ENCODE data around the gene ADGRB2. TPM values are rescaled to one million over a fixed set of nuclear protein-coding genes. Genes with fewer than 3 reads are reported as not detected.

The ADGRB2 gene
- total and polyA plus RNA-seq, 3 donors from 2014 or later = 11.8 to 18.0 (median 15.7) TPM

DNA sequence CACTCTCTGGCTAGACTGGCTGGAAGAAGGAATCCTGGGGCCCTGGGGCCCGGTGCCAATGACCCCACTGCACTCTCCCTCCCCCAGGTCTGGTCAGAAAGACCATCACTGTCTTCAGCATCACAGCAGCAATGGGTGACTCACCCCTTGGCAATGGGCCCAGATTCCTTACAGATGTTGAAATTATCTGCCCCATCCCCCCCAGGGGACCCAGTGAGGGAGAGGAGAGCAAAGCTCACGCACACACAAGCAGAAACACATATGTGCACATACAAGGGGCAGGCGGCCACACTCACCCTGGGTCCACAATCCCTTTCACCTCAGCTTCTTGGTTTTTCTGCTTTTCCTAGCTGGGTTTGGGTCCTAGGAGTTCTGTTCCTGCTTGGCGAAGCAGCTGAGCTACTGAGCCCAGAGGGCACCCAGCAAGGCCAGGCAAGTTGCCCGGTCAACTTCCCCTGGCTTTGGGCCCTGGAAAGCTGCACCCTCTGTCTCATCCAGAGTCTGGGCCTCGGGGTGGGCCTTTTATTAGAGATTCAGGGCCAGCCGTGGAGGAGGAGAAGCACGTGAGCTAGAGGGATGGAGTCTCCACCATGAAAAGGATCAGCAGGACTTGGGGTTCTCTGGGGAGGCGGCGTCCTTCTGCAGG, 62.9 kb downstream of the ADGRB2 start:
- Histone ChIP-seq H3K4me1 (peaks cover 30% of the 10 kb centered on the region), H3K27ac (peak overlapping the region in 1 of 2 donors; percentile 52), H3K9me3 (no peaks in the 10 kb centered on the region), H3K4me3 (no peak overlapping the region), H3K36me3 (ENCODE audit: low read depth, missing control alignments) (no peaks in the 10 kb centered on the region), H3K27me3 (no peaks in the 10 kb centered on the region)
- DNase-seq = peak; percentile 85
- TF ChIP-seq, protein P1, sequence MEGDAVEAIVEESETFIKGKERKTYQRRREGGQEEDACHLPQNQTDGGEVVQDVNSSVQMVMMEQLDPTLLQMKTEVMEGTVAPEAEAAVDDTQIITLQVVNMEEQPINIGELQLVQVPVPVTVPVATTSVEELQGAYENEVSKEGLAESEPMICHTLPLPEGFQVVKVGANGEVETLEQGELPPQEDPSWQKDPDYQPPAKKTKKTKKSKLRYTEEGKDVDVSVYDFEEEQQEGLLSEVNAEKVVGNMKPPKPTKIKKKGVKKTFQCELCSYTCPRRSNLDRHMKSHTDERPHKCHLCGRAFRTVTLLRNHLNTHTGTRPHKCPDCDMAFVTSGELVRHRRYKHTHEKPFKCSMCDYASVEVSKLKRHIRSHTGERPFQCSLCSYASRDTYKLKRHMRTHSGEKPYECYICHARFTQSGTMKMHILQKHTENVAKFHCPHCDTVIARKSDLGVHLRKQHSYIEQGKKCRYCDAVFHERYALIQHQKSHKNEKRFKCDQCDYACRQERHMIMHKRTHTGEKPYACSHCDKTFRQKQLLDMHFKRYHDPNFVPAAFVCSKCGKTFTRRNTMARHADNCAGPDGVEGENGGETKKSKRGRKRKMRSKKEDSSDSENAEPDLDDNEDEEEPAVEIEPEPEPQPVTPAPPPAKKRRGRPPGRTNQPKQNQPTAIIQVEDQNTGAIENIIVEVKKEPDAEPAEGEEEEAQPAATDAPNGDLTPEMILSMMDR (IDR thresholded peaks at IDR 0.05) = no peak
- no peak for TF ChIP-seq POLR2A (IDR thresholded peaks at IDR 0.05)
- 41 to 44% methylated on average over 3 to 10 of the region's 10 CpGs for WGBS, 2 donors
- intact Hi-C loops (cut with DNase I; ENCODE audit: low total_unique reads) = no loop called here

DNA sequence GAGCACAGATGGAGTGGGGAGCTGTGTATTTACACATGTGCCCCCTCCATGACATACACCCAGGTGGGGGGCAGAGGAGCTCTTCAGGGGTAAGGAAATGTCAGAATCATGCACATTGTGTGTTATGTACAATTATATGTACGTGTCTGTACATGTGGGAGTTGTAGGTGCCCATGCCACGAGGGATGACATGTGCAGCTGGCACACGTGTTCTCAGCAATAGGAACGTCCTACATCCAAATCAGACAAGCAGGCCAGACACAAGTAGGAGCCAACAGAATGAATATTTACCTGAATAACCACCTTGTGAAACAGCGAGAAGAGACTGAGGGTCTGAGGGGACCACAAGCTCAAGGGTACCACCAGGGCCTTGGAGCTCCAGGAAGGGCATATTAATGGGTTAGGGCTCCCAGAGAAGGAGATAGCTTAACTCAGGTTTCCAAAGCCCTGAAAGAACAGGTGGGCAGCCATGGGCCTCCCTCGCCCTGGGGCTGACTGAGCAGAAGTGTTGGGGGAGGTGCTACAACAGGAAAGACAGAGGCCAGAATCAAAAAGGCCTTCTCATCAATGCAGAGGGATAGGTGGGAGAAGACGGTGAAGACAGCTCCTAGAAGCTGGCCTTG, 63.6 kb downstream of the ADGRB2 start:
- Histone ChIP-seq H3K9me3 (no peaks in the 10 kb centered on the region), H3K4me3 (no peak overlapping the region), H3K27ac (no peak overlapping the region), H3K27me3 (no peaks in the 10 kb centered on the region), H3K4me1 (peaks cover 29% of the 10 kb centered on the region), H3K36me3 (ENCODE audit: low read depth, missing control alignments) (no peaks in the 10 kb centered on the region)
- WGBS, 2 donors = 50 to 64% methylated on average over 7 of the region's 7 CpGs
- intact Hi-C loops (cut with DNase I; ENCODE audit: low total_unique reads) = no loop called here
- no peak for TF ChIP-seq POLR2A (IDR thresholded peaks at IDR 0.05)
- TF ChIP-seq, protein P1 (IDR thresholded peaks at IDR 0.05) = no peak
- no peak for DNase-seq

- Histone ChIP-seq H3K36me3 (ENCODE audit: low read depth, missing control alignments) (no peaks in the 10 kb centered on the region), H3K27me3 (no peaks in the 10 kb centered on the region), H3K27ac (no peak overlapping the region), H3K4me1 (peaks cover 18% of the 10 kb centered on the region), H3K9me3 (no peaks in the 10 kb centered on the region), H3K4me3 (no peak overlapping the region)
- intact Hi-C loops (cut with DNase I; ENCODE audit: low total_unique reads) = no loop called here
- 85 to 86% methylated on average over 10 of the region's 10 CpGs for WGBS, 2 donors
- TF ChIP-seq POLR2A (IDR thresholded peaks at IDR 0.05) = no peak
- TF ChIP-seq, protein P1 (IDR thresholded peaks at IDR 0.05) = no peak
- no peak for DNase-seq
Observed at GRCh38 chr1:31699341-31699891, 64.7 kb downstream of the ADGRB2 start.

- no peak for DNase-seq
- intact Hi-C loops (cut with DNase I; ENCODE audit: low total_unique reads) = no loop called here
- H3K9me3 ChIP-seq = no peaks in the 10 kb centered on the region
- no peak overlapping the region for H3K4me3 ChIP-seq
- 69 to 88% methylated on average over 12 of the region's 12 CpGs for WGBS, 2 donors
- peaks cover 16% of the 10 kb centered on the region for H3K4me1 ChIP-seq
- TF ChIP-seq, protein P1 (IDR thresholded peaks at IDR 0.05) = no peak
- TF ChIP-seq POLR2A (IDR thresholded peaks at IDR 0.05) = no peak
- H3K27me3 ChIP-seq = no peaks in the 10 kb centered on the region
- H3K36me3 ChIP-seq (ENCODE audit: low read depth, missing control alignments) = no peaks in the 10 kb centered on the region
- no peak overlapping the region for H3K27ac ChIP-seq
Observed at GRCh38 chr1:31697369-31697984, 66.7 kb downstream of the ADGRB2 start.
